ENCODE measurements around the gene HS6ST1. TPM values are rescaled to one million over a fixed set of nuclear protein-coding genes. Genes with fewer than 3 reads are reported as not detected.
A peak's percentile ranks its signal among the peaks of the same experiment; 100 is the strongest.

Gene HS6ST1
- total RNA-seq, 2 experiments from 2014 or later, result 13.6 to 17.6 TPM

DNA sequence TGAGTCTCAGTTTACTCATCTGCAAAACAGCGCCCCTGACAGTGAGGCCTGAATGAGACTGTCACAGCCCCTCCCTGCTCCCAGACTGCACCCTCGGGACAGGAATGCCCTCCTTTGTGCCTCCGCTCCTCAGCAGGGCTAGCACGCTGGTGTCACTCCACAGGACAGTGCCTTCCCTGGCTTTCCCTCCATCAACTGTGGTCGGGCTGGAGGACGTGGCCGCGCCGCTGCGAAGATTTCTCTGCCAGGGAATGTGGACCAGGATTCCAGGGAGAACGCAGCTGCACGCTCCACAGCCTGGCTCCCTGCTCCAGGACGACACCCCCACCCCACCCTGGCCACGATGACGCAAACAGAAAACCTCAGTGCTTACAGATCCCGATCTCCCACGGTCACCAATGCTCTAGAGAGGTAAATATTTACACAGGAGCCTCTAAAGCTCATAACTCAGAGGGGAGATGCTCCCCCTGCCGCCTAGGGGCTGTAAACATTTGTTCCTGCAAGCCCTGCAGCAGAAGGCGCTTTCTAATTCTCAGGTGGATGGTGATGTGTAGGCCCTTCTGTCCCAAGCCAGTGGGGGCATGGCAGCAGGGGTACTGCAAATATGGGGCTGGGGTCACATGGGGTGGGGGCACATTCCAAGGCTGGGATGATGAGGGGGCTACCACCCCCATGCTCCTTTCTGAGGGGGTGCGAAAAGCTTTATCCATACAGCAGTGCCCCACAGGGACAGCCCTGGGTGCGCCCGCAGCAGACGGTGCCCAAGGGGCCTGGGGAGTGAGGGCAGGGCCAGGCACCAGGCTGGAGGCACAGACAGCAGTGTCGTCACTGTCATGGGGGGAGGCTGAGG, 12.4 kb downstream of the HS6ST1 start:
- Histone ChIP-seq H2AFZ (ENCODE audit: low read length) (no peak overlapping the region), H3K79me2 (ENCODE audit: insufficient read depth, low read depth, low read length) (no peaks in the 10 kb centered on the region), H3K36me3 (ENCODE audit: insufficient read depth, low read length) (no peaks in the 10 kb centered on the region), H3K4me3 (ENCODE audit: low read depth, low read length, poor library complexity, severe bottlenecking) (no peak overlapping the region), H3K9me3 (ENCODE audit: low read length) (no peaks in the 10 kb centered on the region), H3K4me2 (ENCODE audit: low read length) (peak overlapping the region; percentile 59), H4K20me1 (ENCODE audit: insufficient read depth, low read length) (peaks cover 19% of the 10 kb centered on the region), H3K4me1 (ENCODE audit: insufficient read depth, low read length, poor library complexity, severe bottlenecking) (peaks cover 27% of the 10 kb centered on the region), H3K9me2 (ENCODE audit: insufficient read depth, low read length) (no peaks in the 10 kb centered on the region), H3K27ac (ENCODE audit: low read depth, low read length, poor library complexity, severe bottlenecking) (no peak overlapping the region)
- intact Hi-C loops (cut with micrococcal nuclease; ENCODE audit: unreplicated experiment), result loop anchor here (10.0 kb wide), 1 partner anchor 198 kb away; no protein-coding TSS in a partner anchor
- DNase-seq (ENCODE audit: low spot score), result no peak
- POLR2A ChIA-PET, result interaction anchor here (0.5 to 1.1 kb wide), 3 partner anchors 9 to 296 kb away, joined by 3 to 5 read pairs (median 3); no protein-coding TSS in a partner anchor
- no peak for TF ChIP-seq EZH2phosphoT487 (IDR thresholded peaks at IDR 0.05; ENCODE audit: borderline replicate concordance, low read depth, low read length)
- TF ChIP-seq, protein P1, sequence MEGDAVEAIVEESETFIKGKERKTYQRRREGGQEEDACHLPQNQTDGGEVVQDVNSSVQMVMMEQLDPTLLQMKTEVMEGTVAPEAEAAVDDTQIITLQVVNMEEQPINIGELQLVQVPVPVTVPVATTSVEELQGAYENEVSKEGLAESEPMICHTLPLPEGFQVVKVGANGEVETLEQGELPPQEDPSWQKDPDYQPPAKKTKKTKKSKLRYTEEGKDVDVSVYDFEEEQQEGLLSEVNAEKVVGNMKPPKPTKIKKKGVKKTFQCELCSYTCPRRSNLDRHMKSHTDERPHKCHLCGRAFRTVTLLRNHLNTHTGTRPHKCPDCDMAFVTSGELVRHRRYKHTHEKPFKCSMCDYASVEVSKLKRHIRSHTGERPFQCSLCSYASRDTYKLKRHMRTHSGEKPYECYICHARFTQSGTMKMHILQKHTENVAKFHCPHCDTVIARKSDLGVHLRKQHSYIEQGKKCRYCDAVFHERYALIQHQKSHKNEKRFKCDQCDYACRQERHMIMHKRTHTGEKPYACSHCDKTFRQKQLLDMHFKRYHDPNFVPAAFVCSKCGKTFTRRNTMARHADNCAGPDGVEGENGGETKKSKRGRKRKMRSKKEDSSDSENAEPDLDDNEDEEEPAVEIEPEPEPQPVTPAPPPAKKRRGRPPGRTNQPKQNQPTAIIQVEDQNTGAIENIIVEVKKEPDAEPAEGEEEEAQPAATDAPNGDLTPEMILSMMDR (conservative IDR thresholded peaks at IDR 0.05; ENCODE audit: low read length), result no peak
- CTCF ChIA-PET (ENCODE audit: unreplicated experiment), result interaction anchor here (0.7 kb wide), 1 partner anchor 9 kb away, joined by 3 read pairs; no protein-coding TSS in a partner anchor
- no TSS peak for BruUV-seq (replicated peaks)

DNA sequence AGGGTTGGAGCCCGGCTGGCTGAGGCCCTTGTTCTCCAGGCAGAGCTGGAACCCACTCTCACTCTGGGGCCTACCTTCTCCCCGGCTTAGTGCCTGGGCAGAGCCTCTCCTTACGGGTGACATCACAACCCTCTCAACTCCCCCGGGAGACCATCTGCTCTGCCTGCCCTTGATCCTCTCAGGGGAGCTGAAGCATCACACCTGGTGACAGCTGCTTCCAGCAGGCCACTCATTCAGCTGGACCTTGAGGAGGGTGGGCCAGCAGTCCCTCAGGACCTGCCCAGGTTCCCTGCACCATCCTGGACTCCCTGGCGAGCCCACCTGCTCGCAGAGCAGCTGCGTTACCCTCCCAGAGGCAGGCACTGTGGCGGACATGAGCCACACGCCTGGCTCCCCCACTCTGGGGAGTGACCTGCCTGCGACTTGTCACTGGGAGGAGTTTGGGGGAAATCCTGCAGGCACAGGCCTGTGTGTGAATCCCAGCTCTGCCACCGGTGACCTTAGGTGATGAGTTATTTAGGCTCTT, 13.1 kb downstream of the HS6ST1 start:
- peak; percentile 89 for DNase-seq (ENCODE audit: low spot score)
- H3K9me2 ChIP-seq (ENCODE audit: insufficient read depth, low read length), result no peaks in the 10 kb centered on the region
- peaks cover 27% of the 10 kb centered on the region for H3K4me1 ChIP-seq (ENCODE audit: insufficient read depth, low read length, poor library complexity, severe bottlenecking)
- H3K4me2 ChIP-seq (ENCODE audit: low read length), result peak overlapping the region; percentile 59
- H3K36me3 ChIP-seq (ENCODE audit: insufficient read depth, low read length), result no peaks in the 10 kb centered on the region
- TF ChIP-seq, protein P1 (conservative IDR thresholded peaks at IDR 0.05; ENCODE audit: low read length), result no peak
- TF ChIP-seq EZH2phosphoT487 (IDR thresholded peaks at IDR 0.05; ENCODE audit: borderline replicate concordance, low read depth, low read length), result no peak
- CTCF ChIA-PET (ENCODE audit: unreplicated experiment), result interaction anchor here (0.5 to 0.7 kb wide), 2 partner anchors 9 to 502 kb away, joined by 3 read pairs; no protein-coding TSS in a partner anchor
- no peak overlapping the region for H3K27ac ChIP-seq (ENCODE audit: low read depth, low read length, poor library complexity, severe bottlenecking)
- H4K20me1 ChIP-seq (ENCODE audit: insufficient read depth, low read length), result peaks cover 19% of the 10 kb centered on the region
- no TSS peak for BruUV-seq (replicated peaks)
- POLR2A ChIA-PET, result interaction anchor here (0.5 to 1.1 kb wide), 3 partner anchors 10 to 295 kb away, joined by 3 to 5 read pairs (median 3); no protein-coding TSS in a partner anchor
- peak overlapping the region; percentile 25 for H3K4me3 ChIP-seq (ENCODE audit: low read depth, low read length, poor library complexity, severe bottlenecking)
- H3K79me2 ChIP-seq (ENCODE audit: insufficient read depth, low read depth, low read length), result no peaks in the 10 kb centered on the region
- H3K9me3 ChIP-seq (ENCODE audit: low read length), result no peaks in the 10 kb centered on the region
- intact Hi-C loops (cut with micrococcal nuclease; ENCODE audit: unreplicated experiment), result loop anchor here (10.0 kb wide), 1 partner anchor 199 kb away; no protein-coding TSS in a partner anchor
- H2AFZ ChIP-seq (ENCODE audit: low read length), result no peak overlapping the region
